ENCODE data around the gene TMEM214. TPM values are rescaled to one million over a fixed set of nuclear protein-coding genes. Genes with fewer than 3 reads are reported as not detected.

TMEM214 gene
- polyA plus RNA-seq, 1 donor (not counting 4 experiments of a cell fraction or from before 2014, with no cell fraction given): 38.0 TPM

DNA sequence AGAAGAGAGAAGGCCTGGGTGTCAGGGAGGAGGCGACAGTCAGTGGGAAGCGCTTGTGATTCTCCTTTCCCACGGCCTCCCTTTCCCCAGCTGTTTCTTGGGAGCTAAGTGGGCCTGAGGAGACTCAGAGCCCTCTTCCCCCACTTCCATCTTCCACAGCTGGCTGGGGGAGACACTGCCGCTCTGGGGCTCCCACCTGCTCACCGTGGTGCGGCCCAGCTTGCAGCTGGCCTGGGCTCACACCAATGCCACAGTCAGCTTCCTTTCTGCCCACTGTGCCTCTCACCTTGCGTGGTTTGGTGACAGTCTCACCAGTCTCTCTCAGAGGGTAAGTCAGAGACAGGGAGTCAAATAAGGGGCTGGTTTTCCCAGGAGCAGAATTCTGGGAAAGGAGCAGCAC, 7.1 kb downstream of the TMEM214 start:
- Histone ChIP-seq H3K27me3 (ENCODE audit: control insufficient read depth, extremely low read depth, insufficient read depth, low read length) (no peaks in the 10 kb centered on the region), H3K9me3 (ENCODE audit: control insufficient read depth, low read depth, low read length) (no peaks in the 10 kb centered on the region), H3K9me1 (ENCODE audit: control insufficient read depth, extremely low read depth, insufficient read depth, low read length) (no peaks in the 10 kb centered on the region), H3K36me3 (ENCODE audit: control insufficient read depth in 2 of 2, extremely low read depth in 1 of 2, insufficient read depth in 2 of 2, low read length in 2 of 2) (peaks cover 55 to 59% of the 10 kb centered on the region in 2 experiments), H3K4me3 (ENCODE audit: control insufficient read depth in 2 of 3, extremely low read depth in 1 of 3, insufficient read depth in 2 of 3, low read depth in 1 of 3, low read length in 3 of 3) (no peak overlapping the region), H3K79me2 (ENCODE audit: control insufficient read depth, insufficient read depth, low read length) (peaks cover 8% of the 10 kb centered on the region), H3K4me2 (ENCODE audit: control insufficient read depth, extremely low read depth, insufficient read depth, low read depth, low read length) (no peak overlapping the region), H3K27ac (ENCODE audit: control insufficient read depth, insufficient read depth, low read length) (no peak overlapping the region), H3K4me1 (ENCODE audit: control insufficient read depth, extremely low read depth, insufficient read depth, low read length) (no peaks in the 10 kb centered on the region), H4K20me1 (ENCODE audit: control insufficient read depth, extremely low read depth, insufficient read depth, low read length) (peaks cover 2% of the 10 kb centered on the region), H3K9ac (ENCODE audit: control insufficient read depth, extremely low read depth, insufficient read depth, low read length) (no peak overlapping the region), H2AFZ (ENCODE audit: control insufficient read depth, low read length) (no peak overlapping the region)
- TF ChIP-seq EZH2 (IDR thresholded peaks at IDR 0.05; ENCODE audit: low read length): no peak
- TF ChIP-seq, protein P1, sequence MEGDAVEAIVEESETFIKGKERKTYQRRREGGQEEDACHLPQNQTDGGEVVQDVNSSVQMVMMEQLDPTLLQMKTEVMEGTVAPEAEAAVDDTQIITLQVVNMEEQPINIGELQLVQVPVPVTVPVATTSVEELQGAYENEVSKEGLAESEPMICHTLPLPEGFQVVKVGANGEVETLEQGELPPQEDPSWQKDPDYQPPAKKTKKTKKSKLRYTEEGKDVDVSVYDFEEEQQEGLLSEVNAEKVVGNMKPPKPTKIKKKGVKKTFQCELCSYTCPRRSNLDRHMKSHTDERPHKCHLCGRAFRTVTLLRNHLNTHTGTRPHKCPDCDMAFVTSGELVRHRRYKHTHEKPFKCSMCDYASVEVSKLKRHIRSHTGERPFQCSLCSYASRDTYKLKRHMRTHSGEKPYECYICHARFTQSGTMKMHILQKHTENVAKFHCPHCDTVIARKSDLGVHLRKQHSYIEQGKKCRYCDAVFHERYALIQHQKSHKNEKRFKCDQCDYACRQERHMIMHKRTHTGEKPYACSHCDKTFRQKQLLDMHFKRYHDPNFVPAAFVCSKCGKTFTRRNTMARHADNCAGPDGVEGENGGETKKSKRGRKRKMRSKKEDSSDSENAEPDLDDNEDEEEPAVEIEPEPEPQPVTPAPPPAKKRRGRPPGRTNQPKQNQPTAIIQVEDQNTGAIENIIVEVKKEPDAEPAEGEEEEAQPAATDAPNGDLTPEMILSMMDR (optimal IDR thresholded peaks at IDR 0.05 in 1 of 3, IDR thresholded peaks at IDR 0.05 in 1 of 3, conservative IDR thresholded peaks at IDR 0.05 in 1 of 3; ENCODE audit: extremely low read depth in 1 of 3, insufficient read depth in 2 of 3, low read length in 3 of 3): no peak
- FAIRE-seq: no peak
- dilution Hi-C loops (cut with MboI; ENCODE audit: extremely low pct_ligation_motif_present, low sequenced_read_pairs): no loop called here
- no peak for DNase-seq (ENCODE audit: low read depth, low spot score)

- no peak overlapping the region for H3K4me2 ChIP-seq (ENCODE audit: control insufficient read depth, extremely low read depth, insufficient read depth, low read depth, low read length)
- peaks cover 2% of the 10 kb centered on the region for H4K20me1 ChIP-seq (ENCODE audit: control insufficient read depth, extremely low read depth, insufficient read depth, low read length)
- FAIRE-seq: no peak
- no peak for TF ChIP-seq EZH2 (IDR thresholded peaks at IDR 0.05; ENCODE audit: low read length)
- TF ChIP-seq, protein P1 (optimal IDR thresholded peaks at IDR 0.05 in 1 of 3, IDR thresholded peaks at IDR 0.05 in 1 of 3, conservative IDR thresholded peaks at IDR 0.05 in 1 of 3; ENCODE audit: extremely low read depth in 1 of 3, insufficient read depth in 2 of 3, low read length in 3 of 3): no peak
- H3K9me1 ChIP-seq (ENCODE audit: control insufficient read depth, extremely low read depth, insufficient read depth, low read length): no peaks in the 10 kb centered on the region
- DNase-seq (ENCODE audit: low read depth, low spot score): no peak
- H3K4me1 ChIP-seq (ENCODE audit: control insufficient read depth, extremely low read depth, insufficient read depth, low read length): no peaks in the 10 kb centered on the region
- no peaks in the 10 kb centered on the region for H3K9me3 ChIP-seq (ENCODE audit: control insufficient read depth, low read depth, low read length)
- H3K27me3 ChIP-seq (ENCODE audit: control insufficient read depth, extremely low read depth, insufficient read depth, low read length): no peaks in the 10 kb centered on the region
- H3K4me3 ChIP-seq (ENCODE audit: control insufficient read depth in 2 of 3, extremely low read depth in 1 of 3, insufficient read depth in 2 of 3, low read depth in 1 of 3, low read length in 3 of 3): no peak overlapping the region
- H2AFZ ChIP-seq (ENCODE audit: control insufficient read depth, low read length): no peak overlapping the region
- no peak overlapping the region for H3K9ac ChIP-seq (ENCODE audit: control insufficient read depth, extremely low read depth, insufficient read depth, low read length)
- no peak overlapping the region for H3K27ac ChIP-seq (ENCODE audit: control insufficient read depth, insufficient read depth, low read length)
- dilution Hi-C loops (cut with MboI; ENCODE audit: extremely low pct_ligation_motif_present, low sequenced_read_pairs): no loop called here
- peaks cover 3% of the 10 kb centered on the region for H3K79me2 ChIP-seq (ENCODE audit: control insufficient read depth, insufficient read depth, low read length)
- peaks cover 54 to 55% of the 10 kb centered on the region in 2 experiments for H3K36me3 ChIP-seq (ENCODE audit: control insufficient read depth in 2 of 2, extremely low read depth in 1 of 2, insufficient read depth in 2 of 2, low read length in 2 of 2)
Measured at GRCh38 chr2:27040282-27040681, 7.5 kb downstream of the TMEM214 start.
